ENCODE results near the gene MEGF8.

DNA sequence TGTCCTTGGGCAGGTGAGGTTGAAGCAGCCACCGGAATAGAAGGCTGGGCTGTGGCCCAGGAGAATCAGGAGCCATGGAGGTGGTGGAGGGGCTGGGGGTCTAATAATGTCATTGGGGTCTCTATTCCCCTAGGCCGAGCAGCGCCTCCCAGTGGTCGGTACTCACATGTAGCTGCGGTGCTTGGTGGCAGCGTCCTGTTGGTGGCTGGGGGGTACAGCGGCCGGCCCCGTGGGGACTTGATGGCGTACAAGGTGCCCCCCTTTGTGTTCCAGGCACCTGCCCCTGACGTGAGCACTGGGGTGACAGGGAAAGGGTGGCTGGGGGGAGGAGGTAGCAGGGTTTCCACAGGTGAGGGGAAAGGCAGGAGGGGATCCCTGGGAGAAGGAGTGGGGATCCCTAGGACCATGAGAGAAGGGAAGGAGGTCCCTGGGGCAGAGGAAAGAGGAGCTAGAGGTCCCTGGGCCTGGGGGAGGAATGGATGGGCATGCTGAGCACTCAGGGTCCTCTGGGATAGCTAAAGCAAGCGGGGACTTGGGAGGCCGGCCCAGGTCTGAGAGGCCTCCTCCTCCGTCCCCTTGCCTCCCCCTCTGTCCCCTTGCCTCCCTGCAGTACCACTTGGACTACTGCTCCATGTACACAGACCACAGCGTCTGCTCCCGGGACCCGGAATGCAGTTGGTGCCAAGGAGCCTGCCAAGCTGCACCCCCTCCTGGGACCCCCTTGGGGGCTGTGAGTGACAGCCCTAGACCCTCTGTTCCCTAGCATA lies 18.1 kb downstream of the MEGF8 start:
- TF ChIP-seq EZH2 (IDR thresholded peaks at IDR 0.05; ENCODE audit: insufficient read depth, poor library complexity, severe bottlenecking) (no peak), EZH2phosphoT487 (IDR thresholded peaks at IDR 0.05; ENCODE audit: insufficient read depth, low read depth) (no peak)
